ENCODE measurements around the gene PYY.
"Not testable (repeated sequence)": the region's sequence is repeated elsewhere in the genome, so short reads cannot be mapped to it uniquely, and the experiment has no call there.

The PYY gene

GRCh38 chr17:43927929-43928328, 25.8 kb downstream of the PYY start:
- DNase-seq; intact Hi-C loops (cut with DNase I): not testable (repeated sequence)

GRCh38 chr17:43927060-43927864, 26.5 kb downstream of the PYY start:
- intact Hi-C loops (cut with DNase I): no loop called here
- DNase-seq: peak in 6 of 42 donors; percentile 3 to 50 (median 20)

- intact Hi-C loops (cut with DNase I): no loop called here
- DNase-seq: no peak
These were observed 29.2 kb downstream of the PYY start for GRCh38 chr17:43924558-43924957.

GRCh38 chr17:43920500-43921095, 33.1 kb downstream of the PYY start:
- intact Hi-C loops (cut with DNase I): no loop called here
- DNase-seq: no peak

- intact Hi-C loops (cut with DNase I): no loop called here
- no peak for DNase-seq
These were observed 35.7 kb downstream of the PYY start for GRCh38 chr17:43918026-43918389.

- peak in 37 of 42 donors; percentile 21 to 82 (median 59) for DNase-seq
- intact Hi-C loops (cut with DNase I): no loop called here
These were observed 36.3 kb downstream of the PYY start for GRCh38 chr17:43917348-43918025.

- DNase-seq: no peak
- intact Hi-C loops (cut with DNase I): no loop called here
These were observed 36.8 kb downstream of the PYY start for GRCh38 chr17:43917016-43917347.

GRCh38 chr17:43916385-43916784, 37.4 kb downstream of the PYY start:
- intact Hi-C loops (cut with DNase I): no loop called here
- no peak for DNase-seq

- DNase-seq: no peak
These were observed 38.2 kb downstream of the PYY start for GRCh38 chr17:43915559-43915958.

GRCh38 chr17:43914451-43914850, 39.3 kb downstream of the PYY start:
- intact Hi-C loops (cut with DNase I): no loop called here
- no peak for DNase-seq

More at GRCh38 chr17:43915559-43915958, 38.2 kb downstream of the PYY start:
- intact Hi-C loops (cut with DNase I): no loop called here

GRCh38 chr17:43913584-43913983, 40.2 kb downstream of the PYY start:
- DNase-seq: no peak
- intact Hi-C loops (cut with DNase I): no loop called here

- no peak for DNase-seq
These were observed 41.0 kb downstream of the PYY start for GRCh38 chr17:43912635-43913304.

GRCh38 chr17:43911904-43912303, 41.8 kb downstream of the PYY start:
- DNase-seq: no peak
- intact Hi-C loops (cut with DNase I): no loop called here

More at GRCh38 chr17:43912635-43913304, 41.0 kb downstream of the PYY start:
- intact Hi-C loops (cut with DNase I): no loop called here

GRCh38 chr17:43909537-43910231, 44.1 kb downstream of the PYY start:
- intact Hi-C loops (cut with DNase I): no loop called here
- peak in 11 of 42 donors; percentile 21 to 66 (median 53) for DNase-seq

- intact Hi-C loops (cut with DNase I): no loop called here
- DNase-seq: peak; percentile 74 to 94 (median 87)
These were observed 45.6 kb downstream of the PYY start for GRCh38 chr17:43907998-43908721.

GRCh38 chr17:43907425-43907981, 46.2 kb downstream of the PYY start, which contains the start of gene MPP2:
TSS of gene MPP2 (minus strand) at chr17:43907536. CDS start at chr17:43904460, 3,076 bp downstream.
- intact Hi-C loops (cut with DNase I): no loop called here
- peak; percentile 72 to 93 (median 86) for DNase-seq

GRCh38 chr17:43906951-43907424, 46.8 kb downstream of the PYY start:
- DNase-seq: peak in 25 of 42 donors; percentile 13 to 62 (median 43)
- intact Hi-C loops (cut with DNase I): no loop called here
